Mucosa of stomach (tissue), 1 donor: Measurements from ENCODE around the gene DCBLD2.
"Not testable (repeated sequence)": the region's sequence is repeated elsewhere in the genome, so short reads cannot be mapped to it uniquely, and the experiment has no call there.

Experiments
- H3K27me3 ChIP-seq: one replicate; pipeline ENCODE4 v1.7.0; 2013; ENCODE audit warnings: mild to moderate bottlenecking, low read length; ENCODE audit not compliant: control insufficient read depth, insufficient read depth
- H3K36me3 ChIP-seq: one replicate; pipeline ENCODE4 v1.7.0; 2013; ENCODE audit warnings: low read length; ENCODE audit not compliant: control insufficient read depth, insufficient read depth
- H3K4me1 ChIP-seq: one replicate; pipeline ENCODE4 v1.7.0; 2013; ENCODE audit warnings: mild to moderate bottlenecking, low read length; ENCODE audit not compliant: control insufficient read depth, insufficient read depth
- H3K4me3 ChIP-seq: one replicate; pipeline ENCODE4 v1.7.0; 2013; ENCODE audit warnings: low read length
- H3K9ac ChIP-seq: one replicate; pipeline ENCODE4 v1.7.0; 2013; ENCODE audit warnings: mild to moderate bottlenecking, low read length, moderate library complexity
- H3K9me3 ChIP-seq: one replicate; pipeline ENCODE4 v1.7.0; 2013; ENCODE audit warnings: mild to moderate bottlenecking, low read length, moderate library complexity; ENCODE audit not compliant: control insufficient read depth
- donor health status: Pancreatic carcinoma.

Gene DCBLD2

DNA sequence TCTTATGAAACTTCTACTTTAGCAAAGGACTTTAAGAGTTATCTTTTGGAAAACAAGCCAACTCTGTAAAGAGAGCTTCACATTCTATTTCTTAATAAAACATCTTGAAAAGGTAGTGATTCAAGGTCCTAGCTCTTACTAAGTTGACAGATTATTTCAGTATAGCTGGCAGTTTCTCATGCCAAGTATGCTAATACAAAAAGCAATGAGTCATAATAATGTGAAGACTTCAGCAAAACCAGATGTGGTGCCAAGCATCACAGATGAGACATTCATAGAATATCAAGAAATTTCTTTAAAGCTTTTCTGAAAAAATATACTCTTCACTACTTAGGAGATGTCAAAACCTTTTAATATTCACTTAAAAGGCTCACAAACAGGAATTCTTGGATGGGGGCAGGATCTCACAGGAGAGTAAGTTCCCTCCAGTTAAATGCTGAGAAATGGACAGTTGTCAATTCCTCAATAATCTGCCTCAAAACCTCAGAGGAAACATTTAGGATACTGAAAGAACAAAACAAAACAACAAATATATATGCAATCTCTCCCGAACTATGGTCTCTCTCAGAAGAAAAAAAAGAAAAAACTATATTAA is 45.6 kb downstream of the DCBLD2 start:
- no peak overlapping the region for H3K9ac ChIP-seq
- H3K4me1 ChIP-seq, result no peaks in the 10 kb centered on the region
- no peaks in the 10 kb centered on the region for H3K9me3 ChIP-seq
- no peak overlapping the region for H3K4me3 ChIP-seq
- no peaks in the 10 kb centered on the region for H3K36me3 ChIP-seq
- no peaks in the 10 kb centered on the region for H3K27me3 ChIP-seq

DNA sequence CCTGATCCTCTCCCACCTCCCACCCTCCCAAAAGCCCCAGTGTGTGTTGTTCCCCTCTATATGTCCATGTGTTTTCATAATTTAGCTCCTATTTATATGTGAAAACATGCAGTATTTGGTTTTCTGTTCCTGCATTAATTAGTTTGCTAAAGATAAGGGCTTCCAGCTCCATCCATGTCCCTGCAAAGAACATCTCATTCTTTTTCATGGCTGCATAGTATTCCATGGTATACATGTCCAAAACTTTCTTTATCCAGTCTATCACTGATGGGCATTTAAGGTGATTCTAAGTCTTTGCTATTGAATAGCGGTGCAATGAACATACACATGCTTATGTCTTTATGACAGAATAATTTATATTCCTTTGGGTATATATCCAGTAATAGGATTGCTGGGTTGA is 53.4 kb downstream of the DCBLD2 start:
- H3K4me3 ChIP-seq, result no peak overlapping the region
- H3K36me3 ChIP-seq, result no peaks in the 10 kb centered on the region
- no peaks in the 10 kb centered on the region for H3K27me3 ChIP-seq
- H3K4me1 ChIP-seq, result no peaks in the 10 kb centered on the region
- H3K9ac ChIP-seq, result no peak overlapping the region
- no peaks in the 10 kb centered on the region for H3K9me3 ChIP-seq

DNA sequence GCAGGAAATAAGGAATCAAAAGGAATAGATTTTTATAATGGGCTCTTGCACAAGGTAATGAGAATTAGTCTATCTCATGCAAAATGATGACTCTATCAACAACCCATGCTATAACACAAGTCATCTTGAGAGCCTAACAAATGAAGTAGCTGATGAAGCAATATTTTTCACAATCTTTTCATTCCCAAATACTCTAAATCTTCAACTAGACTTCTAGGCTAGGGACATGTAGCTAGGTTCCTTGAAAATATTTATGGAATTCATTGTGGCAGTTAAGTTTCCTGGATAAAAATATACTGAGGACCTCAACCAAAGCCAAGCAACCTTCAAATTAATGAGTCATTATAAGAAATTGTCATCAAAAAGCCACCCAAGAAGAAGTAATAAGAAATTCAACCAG is 55.4 kb downstream of the DCBLD2 start:
- H3K4me1 ChIP-seq, result no peaks in the 10 kb centered on the region
- H3K36me3 ChIP-seq, result no peaks in the 10 kb centered on the region
- no peaks in the 10 kb centered on the region for H3K9me3 ChIP-seq
- no peak overlapping the region for H3K9ac ChIP-seq
- H3K4me3 ChIP-seq, result no peak overlapping the region
- H3K27me3 ChIP-seq, result no peaks in the 10 kb centered on the region

DNA sequence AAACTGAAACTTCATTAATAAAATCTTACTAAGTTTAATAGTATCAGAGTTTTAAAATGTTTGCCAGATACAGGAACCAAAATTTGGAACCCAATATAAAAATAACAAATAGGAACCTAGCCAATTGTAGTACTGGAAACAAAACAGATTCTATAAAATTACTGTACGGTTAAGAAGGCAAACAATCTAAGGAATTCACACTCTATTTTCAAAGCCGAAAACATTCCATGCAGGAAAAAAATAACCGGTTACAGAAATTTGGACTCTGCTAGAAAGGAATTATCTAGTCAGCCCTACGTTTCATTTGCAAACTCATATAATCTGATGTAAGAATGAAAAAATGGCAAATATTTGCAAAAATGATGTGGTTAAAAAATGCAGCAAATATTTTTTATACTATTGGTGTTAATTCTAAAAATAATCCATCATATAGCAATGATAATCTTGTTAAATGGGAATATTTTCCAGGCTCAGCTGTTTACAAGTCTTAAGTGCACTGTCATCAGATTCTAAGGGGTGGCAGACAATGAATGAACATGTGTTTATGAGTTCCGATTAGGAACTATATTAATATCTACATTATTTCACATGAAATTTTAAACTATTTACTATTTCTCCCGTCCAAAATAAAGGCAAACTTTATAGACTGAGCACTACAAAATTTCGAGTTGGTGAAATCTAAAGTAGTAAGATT is 58.1 kb downstream of the DCBLD2 start:
- Histone ChIP-seq H3K4me3 (no peak overlapping the region), H3K9ac (no peak overlapping the region), H3K9me3 (no peaks in the 10 kb centered on the region), H3K36me3 (no peaks in the 10 kb centered on the region), H3K27me3 (no peaks in the 10 kb centered on the region), H3K4me1 (no peaks in the 10 kb centered on the region)

DNA sequence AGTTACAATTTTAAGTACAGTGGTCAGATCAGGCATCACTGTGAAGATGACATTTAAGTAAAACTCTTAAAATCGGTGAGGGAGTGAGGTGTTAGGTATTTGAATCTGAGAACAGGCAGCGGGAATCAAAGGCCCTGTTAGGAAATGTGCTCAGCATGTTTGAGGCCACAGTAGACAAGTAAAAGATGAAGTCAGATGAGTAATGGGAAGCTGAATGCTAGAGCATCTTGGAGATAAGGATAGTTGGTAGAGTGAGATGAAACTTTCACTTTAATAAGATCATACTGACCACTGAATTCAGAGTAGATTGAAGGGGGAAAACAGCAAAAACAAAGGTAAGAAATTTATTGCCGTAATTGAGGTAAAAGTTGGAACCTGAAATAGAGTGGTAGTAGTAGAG is 61.6 kb downstream of the DCBLD2 start:
- H3K9me3 ChIP-seq, result no peaks in the 10 kb centered on the region
- H3K4me1 ChIP-seq, result no peaks in the 10 kb centered on the region
- no peak overlapping the region for H3K4me3 ChIP-seq
- no peaks in the 10 kb centered on the region for H3K27me3 ChIP-seq
- no peak overlapping the region for H3K9ac ChIP-seq
- no peaks in the 10 kb centered on the region for H3K36me3 ChIP-seq

DNA sequence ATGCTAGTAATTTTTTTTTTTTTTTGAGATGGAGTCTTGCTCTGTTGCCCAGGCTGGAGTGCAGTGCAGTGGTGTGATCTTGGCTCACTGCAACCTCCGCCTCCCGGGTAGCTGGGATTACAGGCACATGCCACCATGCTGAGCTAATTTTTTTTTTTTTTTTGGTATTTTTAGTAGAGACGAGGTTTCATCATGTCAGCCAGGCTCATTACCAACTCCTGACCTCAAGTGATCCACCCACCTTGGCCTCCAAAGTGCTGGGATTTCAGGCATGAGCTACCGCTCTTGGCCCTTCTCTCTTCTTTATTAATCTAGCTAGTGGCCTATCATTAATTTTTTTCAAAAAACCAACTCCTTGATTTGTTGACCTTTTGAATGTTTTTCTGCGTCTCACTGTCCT is 70.4 kb downstream of the DCBLD2 start:
- H3K36me3 ChIP-seq, H3K4me3 ChIP-seq, H3K9ac ChIP-seq, H3K27me3 ChIP-seq, H3K4me1 ChIP-seq, H3K9me3 ChIP-seq: not testable (repeated sequence)

DNA sequence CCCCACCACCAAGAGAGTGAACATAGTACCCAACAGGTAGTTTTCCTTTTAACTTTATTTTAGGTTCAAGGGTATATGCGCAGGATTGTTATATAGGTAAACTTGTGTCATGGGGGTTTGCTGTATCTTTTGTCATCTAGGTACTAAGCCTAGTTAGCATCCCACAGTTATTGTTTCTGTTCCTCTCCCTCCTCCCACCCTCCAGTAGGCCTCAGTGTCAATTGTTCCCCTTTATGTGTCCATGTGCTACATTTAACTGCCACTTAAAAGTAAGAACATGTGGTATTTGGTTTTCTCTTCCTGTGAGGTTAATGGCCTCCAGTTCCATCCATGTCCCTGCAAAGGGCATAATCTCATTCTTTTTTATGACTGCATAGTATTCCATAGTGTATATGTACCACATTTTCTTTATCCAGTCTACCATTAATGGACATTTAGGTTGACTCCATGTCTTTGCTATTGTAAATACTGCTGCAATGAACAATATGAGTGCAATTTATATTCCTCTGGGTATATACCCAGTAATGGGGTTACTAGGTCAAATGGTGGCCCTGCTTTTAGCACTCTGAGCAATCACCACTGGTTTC is 72.2 kb downstream of the DCBLD2 start:
- Histone ChIP-seq H3K27me3 (no peaks in the 10 kb centered on the region), H3K4me3 (no peak overlapping the region), H3K9ac (no peak overlapping the region), H3K36me3 (no peaks in the 10 kb centered on the region), H3K9me3 (no peaks in the 10 kb centered on the region), H3K4me1 (no peaks in the 10 kb centered on the region)

DNA sequence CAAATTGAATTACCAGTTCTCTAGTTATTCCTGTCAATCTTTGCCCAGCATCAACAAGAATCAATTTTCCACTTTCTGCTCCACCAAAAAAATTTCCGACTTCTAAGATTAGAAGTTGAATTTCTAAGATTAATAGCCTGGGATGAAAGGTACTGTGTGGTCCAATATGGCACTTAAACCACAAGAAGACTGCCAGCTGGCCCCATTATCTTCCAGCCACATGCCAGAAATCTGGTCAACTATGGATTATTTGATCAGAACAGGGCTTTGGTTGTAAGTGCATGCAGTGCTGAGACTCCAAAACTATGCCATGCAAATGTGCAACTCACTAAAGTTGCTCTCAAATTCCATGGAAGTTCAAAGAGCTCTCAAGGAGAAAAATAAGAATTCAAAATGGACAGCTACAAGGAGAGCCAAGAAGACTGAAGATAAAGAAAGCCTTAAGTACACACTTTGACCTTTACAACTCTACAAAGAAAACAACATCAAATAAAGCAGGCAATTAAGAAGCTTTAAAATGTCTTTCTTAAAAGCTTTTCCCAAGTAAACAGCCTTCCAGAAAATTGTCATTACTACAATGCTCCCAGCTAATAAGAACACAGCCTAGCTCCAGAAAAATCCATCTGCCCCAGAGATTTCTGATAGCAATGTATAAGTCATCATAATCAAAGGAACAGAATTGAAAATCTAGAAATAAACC is 74.1 kb downstream of the DCBLD2 start:
- Histone ChIP-seq H3K36me3 (no peaks in the 10 kb centered on the region), H3K4me1 (no peaks in the 10 kb centered on the region), H3K27me3 (no peaks in the 10 kb centered on the region), H3K9me3 (no peaks in the 10 kb centered on the region), H3K4me3 (no peak overlapping the region), H3K9ac (no peak overlapping the region)

DNA sequence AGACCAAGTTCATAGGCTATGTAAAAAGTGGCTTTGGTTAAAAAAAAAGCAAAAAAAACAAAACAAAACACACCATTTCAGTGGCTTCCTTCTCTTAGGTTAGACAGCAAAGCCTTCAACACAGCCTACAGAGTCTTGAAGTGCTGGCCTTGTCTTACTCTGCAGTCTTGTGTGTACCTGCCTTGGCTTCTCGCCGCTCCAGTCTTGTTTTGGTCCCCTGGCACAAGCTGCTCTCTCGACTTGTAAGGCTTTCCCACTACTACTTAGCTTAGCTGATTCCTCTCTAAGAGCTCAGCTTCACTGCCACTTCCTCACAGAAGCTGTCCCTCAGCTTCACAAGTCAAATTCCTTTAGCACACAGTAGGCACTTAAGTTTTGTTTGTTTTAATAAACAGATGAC is 75.4 kb downstream of the DCBLD2 start:
- no peaks in the 10 kb centered on the region for H3K9me3 ChIP-seq
- H3K36me3 ChIP-seq, result no peaks in the 10 kb centered on the region
- no peaks in the 10 kb centered on the region for H3K27me3 ChIP-seq
- no peak overlapping the region for H3K4me3 ChIP-seq
- H3K4me1 ChIP-seq, result no peaks in the 10 kb centered on the region
- no peak overlapping the region for H3K9ac ChIP-seq

DNA sequence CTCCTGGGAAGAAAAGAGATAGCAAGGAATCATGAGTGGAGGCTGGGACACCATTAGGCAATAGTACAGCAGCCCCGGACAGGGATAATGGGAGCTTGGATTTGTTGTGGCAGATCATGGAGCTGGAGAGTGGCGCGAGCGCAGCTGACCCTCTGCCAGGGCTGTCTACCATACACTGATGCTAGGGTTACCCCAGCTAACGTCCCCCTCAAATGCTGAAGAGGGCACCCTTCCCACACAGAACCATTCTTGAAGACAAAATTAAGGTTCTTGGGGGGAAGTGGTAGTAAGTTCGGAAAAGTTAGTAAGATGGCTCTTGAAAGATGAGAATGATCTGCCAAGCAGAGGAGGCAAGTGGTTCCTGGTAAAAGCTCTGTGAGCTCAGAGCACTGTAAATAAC is 77.2 kb downstream of the DCBLD2 start:
- Histone ChIP-seq H3K27me3 (no peaks in the 10 kb centered on the region), H3K9me3 (no peaks in the 10 kb centered on the region), H3K4me3 (no peak overlapping the region), H3K9ac (no peak overlapping the region), H3K36me3 (no peaks in the 10 kb centered on the region), H3K4me1 (no peaks in the 10 kb centered on the region)

DNA sequence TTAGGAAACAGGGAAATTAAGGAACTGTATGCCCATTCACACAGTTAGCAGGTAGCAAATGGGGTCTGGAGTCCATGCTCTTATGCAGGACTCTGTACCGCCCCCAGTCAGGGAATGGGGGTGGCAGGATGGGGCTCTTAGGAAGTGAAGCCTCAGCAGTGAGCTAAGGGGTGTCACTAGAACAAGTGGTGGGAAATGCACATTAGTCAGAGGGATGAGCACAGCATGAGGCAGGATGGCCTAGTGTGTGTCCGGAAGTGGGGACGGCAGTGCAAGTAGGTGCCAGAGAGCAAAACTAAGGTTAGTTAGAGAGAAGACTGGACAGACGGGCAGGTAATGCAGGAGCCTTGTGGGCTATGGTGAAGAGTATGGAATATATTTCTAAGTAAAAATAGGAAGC is 77.7 kb downstream of the DCBLD2 start:
- no peak overlapping the region for H3K4me3 ChIP-seq
- H3K9ac ChIP-seq, result no peak overlapping the region
- no peaks in the 10 kb centered on the region for H3K36me3 ChIP-seq
- H3K27me3 ChIP-seq, result no peaks in the 10 kb centered on the region
- no peaks in the 10 kb centered on the region for H3K9me3 ChIP-seq
- no peaks in the 10 kb centered on the region for H3K4me1 ChIP-seq

DNA sequence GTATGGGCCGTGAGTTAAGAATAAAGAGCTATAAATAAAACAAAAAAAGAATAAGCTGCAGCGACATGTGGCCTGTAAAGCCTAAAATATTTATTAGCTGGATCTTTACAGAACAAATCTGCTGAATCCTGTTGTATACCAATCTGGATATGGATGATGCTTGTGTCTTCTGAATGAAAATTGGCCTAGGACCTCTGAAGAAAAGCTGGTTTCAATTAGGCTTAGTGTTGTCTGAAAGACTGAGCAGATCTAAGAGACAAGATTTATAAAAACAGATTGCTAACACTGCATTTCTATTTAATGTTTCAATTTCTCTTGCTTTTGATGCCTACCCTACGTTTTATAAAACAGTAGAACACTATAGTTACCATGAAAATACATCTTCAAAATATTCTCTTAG is 80.4 kb downstream of the DCBLD2 start:
- H3K27me3 ChIP-seq, result no peaks in the 10 kb centered on the region
- H3K9me3 ChIP-seq, result no peaks in the 10 kb centered on the region
- no peaks in the 10 kb centered on the region for H3K36me3 ChIP-seq
- no peak overlapping the region for H3K4me3 ChIP-seq
- H3K4me1 ChIP-seq, result no peaks in the 10 kb centered on the region
- no peak overlapping the region for H3K9ac ChIP-seq
